DOHH2 (cell line): ENCODE measurements around the gene CLEC20A.

Experiments
- H3F3A ChIP-seq: fragments of 200-600 bp; sonication (generic), shearing (Covaris generic); 2 replicates; pipeline ENCODE4 v1.6.0; 2016; ENCODE audit warnings: antibody characterized with exemption, mild to moderate bottlenecking; ENCODE audit not compliant: control insufficient read depth, insufficient read depth
- H3K27ac ChIP-seq: fragments of 200-600 bp; sonication (generic); 2 replicates; pipeline ENCODE4 v1.5.1; 2014; ENCODE audit warnings: low read depth, mild to moderate bottlenecking, low read length, moderate library complexity
- H3K27me3 ChIP-seq: fragments of 200-600 bp; sonication (generic); 2 replicates; pipeline ENCODE4 v1.6.1; 2014; ENCODE audit warnings: mild to moderate bottlenecking, low read length, mixed read lengths; ENCODE audit not compliant: control insufficient read depth
- H3K36me3 ChIP-seq: fragments of 200-600 bp; sonication (generic); 2 replicates; pipeline ENCODE4 v1.6.1; 2014; ENCODE audit warnings: mild to moderate bottlenecking, low read length, moderate library complexity, mixed read lengths; ENCODE audit not compliant: control insufficient read depth
- H3K4me1 ChIP-seq: fragments of 200-600 bp; sonication (generic); 2 replicates; pipeline ENCODE4 v1.6.1; 2014; ENCODE audit warnings: mild to moderate bottlenecking, low read length, mixed read lengths; ENCODE audit not compliant: control insufficient read depth
- H3K4me2 ChIP-seq: fragments of 200-600 bp; sonication (generic); 2 replicates; pipeline ENCODE4 v1.6.0; 2014; ENCODE audit warnings: mild to moderate bottlenecking, low read length, moderate library complexity
- H3K4me3 ChIP-seq: fragments of 200-600 bp; sonication (generic); 2 replicates; pipeline ENCODE4 v1.5.1; 2014; ENCODE audit warnings: mild to moderate bottlenecking, low read length, mixed read lengths
- H3K79me2 ChIP-seq: fragments of 200-600 bp; sonication (generic); 2 replicates; pipeline ENCODE4 v1.6.1; 2014; ENCODE audit warnings: mild to moderate bottlenecking, low read length, mixed read lengths; ENCODE audit not compliant: control insufficient read depth
- H3K9me2 ChIP-seq: fragments of 200-600 bp; sonication (generic); replicated peaks from 2 replicates; pipeline ENCODE4 v1.6.1; 2014; ENCODE audit warnings: mild to moderate bottlenecking, low read length, mixed read lengths; ENCODE audit not compliant: control insufficient read depth
- H3K9me3 ChIP-seq: fragments of 200-600 bp; sonication (generic); 2 replicates; pipeline ENCODE4 v1.6.1; 2014; ENCODE audit warnings: antibody characterized with exemption, low read length, mixed read lengths; ENCODE audit not compliant: control insufficient read depth, insufficient read depth
- H4K20me1 ChIP-seq: fragments of 200-600 bp; sonication (generic); 2 replicates; pipeline ENCODE4 v1.6.0; 2014; ENCODE audit warnings: low read depth, mild to moderate bottlenecking, antibody characterized with exemption, low read length, moderate library complexity; ENCODE audit not compliant: control insufficient read depth, insufficient read depth
- EZH2phosphoT487 ChIP-seq: fragments of 200-600 bp; sonication (generic); IDR thresholded peaks from 2 replicates; pipeline ENCODE4 v1.6.1; 2017; ENCODE audit warnings: borderline replicate concordance, mild to moderate bottlenecking, antibody characterized with exemption, low read length, moderate library complexity, mixed read lengths
- TF ChIP-seq, protein P1 (sequence below): fragments of 200-600 bp; sonication (generic); IDR thresholded peaks from one replicate; pipeline ENCODE4 v1.5.1; 2014; ENCODE audit warnings: antibody characterized with exemption, mild to moderate bottlenecking, low read depth, low read length; ENCODE audit not compliant: poor library complexity, severe bottlenecking

Gene CLEC20A

DNA sequence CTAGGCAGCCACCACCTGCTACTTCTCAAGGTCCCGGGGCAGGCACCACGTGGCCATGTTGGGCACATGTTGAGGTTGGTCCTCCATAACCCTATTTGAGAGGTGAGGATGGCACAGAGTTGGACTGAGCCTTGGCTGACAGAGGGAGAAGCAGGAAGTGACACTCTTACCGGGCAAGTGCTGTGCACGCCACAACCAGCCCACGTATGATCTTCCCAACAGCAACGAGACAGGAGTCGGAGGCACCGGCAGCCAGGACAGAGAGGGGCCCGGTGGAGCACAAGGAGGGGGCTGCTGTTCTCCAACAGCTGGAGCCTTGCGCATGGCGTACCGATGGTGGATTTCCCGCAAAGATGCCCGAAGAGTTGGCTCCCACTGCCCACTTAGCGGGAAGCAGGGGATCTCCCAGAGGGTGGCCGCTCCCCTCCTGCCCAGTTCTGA is 3.4 kb downstream of the CLEC20A start:
- Histone ChIP-seq H3K4me3 (no peak overlapping the region), H4K20me1 (no peaks in the 10 kb centered on the region), H3K4me1 (no peaks in the 10 kb centered on the region), H3F3A (no peaks in the 10 kb centered on the region), H3K27ac (no peak overlapping the region), H3K79me2 (no peaks in the 10 kb centered on the region), H3K9me2 (no peaks in the 10 kb centered on the region), H3K9me3 (no peaks in the 10 kb centered on the region), H3K36me3 (no peaks in the 10 kb centered on the region), H3K27me3 (no peaks in the 10 kb centered on the region), H3K4me2 (no peak overlapping the region)
- TF ChIP-seq, protein P1, sequence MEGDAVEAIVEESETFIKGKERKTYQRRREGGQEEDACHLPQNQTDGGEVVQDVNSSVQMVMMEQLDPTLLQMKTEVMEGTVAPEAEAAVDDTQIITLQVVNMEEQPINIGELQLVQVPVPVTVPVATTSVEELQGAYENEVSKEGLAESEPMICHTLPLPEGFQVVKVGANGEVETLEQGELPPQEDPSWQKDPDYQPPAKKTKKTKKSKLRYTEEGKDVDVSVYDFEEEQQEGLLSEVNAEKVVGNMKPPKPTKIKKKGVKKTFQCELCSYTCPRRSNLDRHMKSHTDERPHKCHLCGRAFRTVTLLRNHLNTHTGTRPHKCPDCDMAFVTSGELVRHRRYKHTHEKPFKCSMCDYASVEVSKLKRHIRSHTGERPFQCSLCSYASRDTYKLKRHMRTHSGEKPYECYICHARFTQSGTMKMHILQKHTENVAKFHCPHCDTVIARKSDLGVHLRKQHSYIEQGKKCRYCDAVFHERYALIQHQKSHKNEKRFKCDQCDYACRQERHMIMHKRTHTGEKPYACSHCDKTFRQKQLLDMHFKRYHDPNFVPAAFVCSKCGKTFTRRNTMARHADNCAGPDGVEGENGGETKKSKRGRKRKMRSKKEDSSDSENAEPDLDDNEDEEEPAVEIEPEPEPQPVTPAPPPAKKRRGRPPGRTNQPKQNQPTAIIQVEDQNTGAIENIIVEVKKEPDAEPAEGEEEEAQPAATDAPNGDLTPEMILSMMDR, result no peak
- TF ChIP-seq EZH2phosphoT487, result no peak

DNA sequence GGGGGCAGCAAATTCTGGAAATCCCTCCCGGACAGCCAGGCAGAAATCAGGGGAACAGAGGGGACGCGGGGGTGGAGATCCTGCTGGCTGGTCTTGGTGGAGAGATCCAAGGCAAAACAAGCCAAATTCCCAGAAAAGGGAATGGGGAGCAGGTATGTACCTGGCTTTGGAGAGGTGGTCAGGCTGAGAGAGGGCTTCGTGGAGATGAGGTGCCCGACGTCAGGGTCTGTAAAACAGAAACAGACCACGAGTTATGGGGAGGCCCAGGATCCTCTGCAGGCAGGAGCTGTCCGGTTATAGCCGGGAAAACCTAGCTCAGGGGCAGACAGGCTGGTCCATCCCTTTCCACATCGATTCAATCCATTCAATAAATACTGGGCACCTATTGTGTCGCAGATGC is 4.4 kb downstream of the CLEC20A start:
- H3K9me2 ChIP-seq, result no peaks in the 10 kb centered on the region
- H3K4me1 ChIP-seq, result no peaks in the 10 kb centered on the region
- no peak overlapping the region for H3K4me3 ChIP-seq
- H4K20me1 ChIP-seq, result no peaks in the 10 kb centered on the region
- no peak overlapping the region for H3K27ac ChIP-seq
- H3K9me3 ChIP-seq, result no peaks in the 10 kb centered on the region
- H3F3A ChIP-seq, result no peaks in the 10 kb centered on the region
- no peaks in the 10 kb centered on the region for H3K27me3 ChIP-seq
- no peaks in the 10 kb centered on the region for H3K79me2 ChIP-seq
- no peaks in the 10 kb centered on the region for H3K36me3 ChIP-seq
- TF ChIP-seq EZH2phosphoT487, result no peak
- TF ChIP-seq, protein P1, result no peak
- no peak overlapping the region for H3K4me2 ChIP-seq

DNA sequence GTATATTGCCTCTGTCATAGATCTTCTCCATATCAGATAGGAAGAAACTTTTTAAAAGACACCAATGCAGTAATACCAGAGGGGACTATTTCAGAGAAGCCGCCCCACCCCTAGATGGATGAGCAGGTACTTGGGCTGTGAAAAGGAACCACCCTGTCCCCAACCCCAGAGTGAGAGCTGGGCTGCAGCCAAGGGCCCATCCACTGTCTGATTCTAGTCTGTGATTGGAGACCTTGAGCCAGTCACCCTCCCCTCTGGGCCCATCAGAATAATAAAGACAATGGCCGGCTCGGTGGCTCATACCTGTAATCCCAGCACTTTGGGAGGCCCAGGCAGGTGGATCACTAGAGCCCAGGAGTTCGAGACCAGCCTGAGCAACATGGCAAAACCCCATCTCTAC is 5.0 kb downstream of the CLEC20A start:
- H3K36me3 ChIP-seq, result no peaks in the 10 kb centered on the region
- no peaks in the 10 kb centered on the region for H3F3A ChIP-seq
- H3K4me2 ChIP-seq, result no peak overlapping the region
- H3K9me3 ChIP-seq, result no peaks in the 10 kb centered on the region
- TF ChIP-seq EZH2phosphoT487, result no peak
- TF ChIP-seq, protein P1, result no peak
- no peak overlapping the region for H3K27ac ChIP-seq
- no peaks in the 10 kb centered on the region for H3K9me2 ChIP-seq
- no peak overlapping the region for H3K4me3 ChIP-seq
- H3K79me2 ChIP-seq, result no peaks in the 10 kb centered on the region
- H3K4me1 ChIP-seq, result no peaks in the 10 kb centered on the region
- no peaks in the 10 kb centered on the region for H4K20me1 ChIP-seq
- H3K27me3 ChIP-seq, result no peaks in the 10 kb centered on the region

DNA sequence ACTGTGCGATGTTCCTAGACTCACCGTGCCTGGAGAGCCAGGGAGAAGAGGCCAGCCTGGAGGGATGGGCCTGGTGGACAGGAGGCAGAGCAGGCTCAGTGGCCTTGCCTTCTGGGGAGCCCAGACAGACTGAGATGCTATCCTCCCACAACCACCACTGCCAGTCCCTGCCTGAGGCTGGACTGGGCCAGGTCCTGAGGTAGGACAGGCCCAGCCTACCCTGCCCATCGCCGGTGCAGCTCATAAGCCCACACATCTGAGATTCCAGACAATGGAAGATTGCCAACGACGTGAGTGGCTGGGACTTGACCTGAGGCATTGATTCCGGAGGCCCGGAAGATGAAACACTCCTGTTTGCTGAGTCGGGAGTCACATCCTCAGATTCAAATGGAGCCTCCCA is 5.8 kb downstream of the CLEC20A start:
- Histone ChIP-seq H3K9me3 (no peaks in the 10 kb centered on the region), H3K27me3 (no peaks in the 10 kb centered on the region), H3K4me2 (no peak overlapping the region), H4K20me1 (no peaks in the 10 kb centered on the region), H3F3A (no peaks in the 10 kb centered on the region), H3K9me2 (no peaks in the 10 kb centered on the region), H3K27ac (no peak overlapping the region), H3K36me3 (no peaks in the 10 kb centered on the region), H3K4me1 (no peaks in the 10 kb centered on the region), H3K79me2 (no peaks in the 10 kb centered on the region), H3K4me3 (no peak overlapping the region)
- TF ChIP-seq, protein P1, result no peak
- TF ChIP-seq EZH2phosphoT487, result no peak
